ENCODE results near the gene STAM.

Gene STAM

DNA sequence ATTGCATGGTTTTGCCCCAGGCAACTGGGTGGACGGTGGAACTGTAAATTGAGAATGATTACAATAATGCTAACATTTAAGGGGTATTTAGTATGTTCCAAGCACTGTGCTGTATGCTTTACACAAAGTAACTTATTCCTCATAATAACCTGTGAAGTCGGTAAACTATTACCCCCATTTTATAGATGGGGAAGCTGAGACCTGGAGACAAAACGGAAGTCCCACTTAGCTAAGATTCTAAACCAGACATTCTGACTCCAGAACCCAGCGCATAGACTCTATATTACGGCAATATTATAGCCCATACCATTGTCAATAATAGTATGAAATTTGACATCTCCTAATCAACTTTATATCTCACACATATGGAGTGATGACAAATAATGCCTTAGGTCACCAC, 68.1 kb downstream of the STAM start:
- Histone ChIP-seq H3K4ac (ENCODE audit: low read depth, low read length) (no peak overlapping the region), H3K4me1 (ENCODE audit: control insufficient read depth in 1 of 2, insufficient read depth in 2 of 2, low read length in 2 of 2) (no peaks in the 10 kb centered on the region), H3K79me1 (ENCODE audit: low read length) (no peaks in the 10 kb centered on the region), H3K79me2 (ENCODE audit: control insufficient read depth, insufficient read depth, low read length, poor library complexity) (no peaks in the 10 kb centered on the region), H2AFZ (ENCODE audit: insufficient read depth, low read length, poor library complexity) (no peak overlapping the region), H3K9ac (ENCODE audit: low read length) (no peak overlapping the region), H4K12ac (ENCODE audit: low read depth, low read length) (no peak overlapping the region), H3K14ac (ENCODE audit: low read length) (no peak overlapping the region), H3K23ac (ENCODE audit: low read length) (no peak overlapping the region), H3K36me3 (ENCODE audit: control insufficient read depth in 1 of 2, insufficient read depth in 2 of 2, low read length in 2 of 2) (peaks cover 16 to 24% of the 10 kb centered on the region in 2 experiments), H3K9me3 (ENCODE audit: insufficient read depth, low read depth, low read length) (no peaks in the 10 kb centered on the region), H2BK120ac (ENCODE audit: insufficient read depth, low read length, poor library complexity) (no peak overlapping the region), H3K4me3 (ENCODE audit: low read depth, low read length) (no peak overlapping the region), H2BK5ac (ENCODE audit: low read depth, low read length, poor library complexity) (no peak overlapping the region), H3K27me3 (ENCODE audit: insufficient read depth, low read length) (no peaks in the 10 kb centered on the region), H3K27ac (ENCODE audit: low read depth, low read length) (no peak overlapping the region), H2AK5ac (ENCODE audit: low read length) (no peak overlapping the region), H3K18ac (ENCODE audit: low read length) (no peak overlapping the region), H2BK12ac (ENCODE audit: low read length) (no peak overlapping the region), H3K4me2 (ENCODE audit: low read length) (no peak overlapping the region), H4K91ac (ENCODE audit: low read depth, low read length) (no peak overlapping the region), H4K8ac (ENCODE audit: low read depth, low read length) (no peak overlapping the region)
- no CpG with 5 or more reads among the region's 5 CpGs for WGBS (ENCODE audit: extremely low coverage, insufficient coverage, insufficient read length)
- DNase-seq: no peak

DNA sequence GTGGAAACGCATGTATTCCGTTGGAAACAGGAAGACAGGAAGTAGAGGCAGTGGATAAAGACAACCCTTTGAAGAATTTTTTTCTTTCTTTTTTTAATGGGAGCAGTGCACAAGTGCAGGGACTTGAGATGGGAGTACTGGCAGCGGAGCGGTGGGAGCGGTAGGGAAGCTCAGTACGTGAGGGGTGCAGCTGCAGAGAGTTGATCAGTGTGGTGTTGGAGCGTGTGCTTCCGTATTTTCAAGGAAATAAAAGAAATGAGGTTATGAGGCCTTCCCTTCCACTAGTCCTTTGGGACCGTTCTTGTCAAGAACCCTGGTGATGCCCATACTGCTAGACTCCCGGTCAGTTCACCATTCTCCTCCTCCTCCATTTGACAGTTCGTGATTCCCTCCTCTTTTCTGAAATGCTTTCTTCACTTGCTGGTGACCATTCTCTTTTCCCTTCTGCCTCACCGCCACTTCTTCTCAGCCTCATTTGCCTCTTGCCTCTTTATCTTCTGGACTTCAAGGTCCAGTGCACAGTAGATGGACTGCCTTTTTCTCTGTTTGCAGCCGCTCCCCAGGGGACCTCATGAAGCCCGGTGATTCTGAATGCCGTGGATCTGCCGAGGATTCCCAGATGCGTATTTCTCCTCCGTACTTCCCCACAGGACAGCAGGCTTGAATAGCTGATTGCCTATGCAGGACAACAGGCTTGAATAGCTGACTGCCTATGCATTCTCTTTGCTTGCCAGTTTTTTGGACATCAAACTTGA, 68.9 kb downstream of the STAM start:
- H2BK5ac ChIP-seq (ENCODE audit: low read depth, low read length, poor library complexity): no peak overlapping the region
- peaks cover 16 to 25% of the 10 kb centered on the region in 2 experiments for H3K36me3 ChIP-seq (ENCODE audit: control insufficient read depth in 1 of 2, insufficient read depth in 2 of 2, low read length in 2 of 2)
- no peaks in the 10 kb centered on the region for H3K79me1 ChIP-seq (ENCODE audit: low read length)
- H3K9me3 ChIP-seq (ENCODE audit: insufficient read depth, low read depth, low read length): no peaks in the 10 kb centered on the region
- no peak overlapping the region for H4K12ac ChIP-seq (ENCODE audit: low read depth, low read length)
- no peaks in the 10 kb centered on the region for H3K27me3 ChIP-seq (ENCODE audit: insufficient read depth, low read length)
- H3K4ac ChIP-seq (ENCODE audit: low read depth, low read length): no peak overlapping the region
- WGBS (ENCODE audit: extremely low coverage, insufficient coverage, insufficient read length): no CpG with 5 or more reads among the region's 18 CpGs
- no peak overlapping the region for H3K18ac ChIP-seq (ENCODE audit: low read length)
- no peak for DNase-seq
- no peak overlapping the region for H3K14ac ChIP-seq (ENCODE audit: low read length)
- no peak overlapping the region for H3K23ac ChIP-seq (ENCODE audit: low read length)
- H3K79me2 ChIP-seq (ENCODE audit: control insufficient read depth, insufficient read depth, low read length, poor library complexity): no peaks in the 10 kb centered on the region
- no peak overlapping the region for H3K4me3 ChIP-seq (ENCODE audit: low read depth, low read length)
- no peak overlapping the region for H2BK120ac ChIP-seq (ENCODE audit: insufficient read depth, low read length, poor library complexity)
- H4K8ac ChIP-seq (ENCODE audit: low read depth, low read length): no peak overlapping the region
- H2AK5ac ChIP-seq (ENCODE audit: low read length): no peak overlapping the region
- no peak overlapping the region for H4K91ac ChIP-seq (ENCODE audit: low read depth, low read length)
- no peak overlapping the region for H2BK12ac ChIP-seq (ENCODE audit: low read length)
- no peak overlapping the region for H3K4me2 ChIP-seq (ENCODE audit: low read length)
- no peak overlapping the region for H2AFZ ChIP-seq (ENCODE audit: insufficient read depth, low read length, poor library complexity)
- no peak overlapping the region for H3K27ac ChIP-seq (ENCODE audit: low read depth, low read length)
- no peaks in the 10 kb centered on the region for H3K4me1 ChIP-seq (ENCODE audit: control insufficient read depth in 1 of 2, insufficient read depth in 2 of 2, low read length in 2 of 2)
- no peak overlapping the region for H3K9ac ChIP-seq (ENCODE audit: low read length)

DNA sequence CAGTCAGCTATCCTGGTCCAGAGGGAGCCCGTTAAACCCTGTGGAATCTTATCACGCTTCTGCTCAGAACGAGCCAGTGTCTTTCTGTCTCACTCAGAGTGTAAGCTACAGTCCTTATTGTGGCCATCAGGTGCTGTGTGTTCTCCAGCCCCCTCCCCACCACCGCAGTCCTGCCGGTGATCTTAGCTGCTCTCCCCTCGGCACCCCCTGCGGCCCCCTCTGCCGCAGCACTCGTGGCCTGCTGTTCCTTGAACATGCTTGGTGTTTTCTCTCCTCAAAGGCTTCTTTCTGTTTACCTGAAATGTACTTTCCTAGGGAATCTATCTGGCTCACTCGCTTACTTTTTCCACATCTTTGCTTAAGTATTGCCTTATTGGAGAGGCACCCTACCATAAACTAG, 69.8 kb downstream of the STAM start:
- no peak overlapping the region for H3K9ac ChIP-seq (ENCODE audit: low read length)
- H3K36me3 ChIP-seq (ENCODE audit: control insufficient read depth in 1 of 2, insufficient read depth in 2 of 2, low read length in 2 of 2): peaks cover 14 to 23% of the 10 kb centered on the region in 2 experiments
- no peak overlapping the region for H4K8ac ChIP-seq (ENCODE audit: low read depth, low read length)
- H3K18ac ChIP-seq (ENCODE audit: low read length): no peak overlapping the region
- no peak overlapping the region for H3K14ac ChIP-seq (ENCODE audit: low read length)
- no peak overlapping the region for H3K4me3 ChIP-seq (ENCODE audit: low read depth, low read length)
- no peaks in the 10 kb centered on the region for H3K9me3 ChIP-seq (ENCODE audit: insufficient read depth, low read depth, low read length)
- H3K79me1 ChIP-seq (ENCODE audit: low read length): no peaks in the 10 kb centered on the region
- H3K4me1 ChIP-seq (ENCODE audit: control insufficient read depth in 1 of 2, insufficient read depth in 2 of 2, low read length in 2 of 2): no peaks in the 10 kb centered on the region
- no peak overlapping the region for H3K27ac ChIP-seq (ENCODE audit: low read depth, low read length)
- no peak overlapping the region for H2AK5ac ChIP-seq (ENCODE audit: low read length)
- no peak overlapping the region for H4K91ac ChIP-seq (ENCODE audit: low read depth, low read length)
- no peak for DNase-seq
- H3K4ac ChIP-seq (ENCODE audit: low read depth, low read length): no peak overlapping the region
- H4K12ac ChIP-seq (ENCODE audit: low read depth, low read length): no peak overlapping the region
- H3K4me2 ChIP-seq (ENCODE audit: low read length): no peak overlapping the region
- WGBS (ENCODE audit: extremely low coverage, insufficient coverage, insufficient read length): no CpG with 5 or more reads among the region's 10 CpGs
- H3K79me2 ChIP-seq (ENCODE audit: control insufficient read depth, insufficient read depth, low read length, poor library complexity): no peaks in the 10 kb centered on the region
- no peak overlapping the region for H2BK120ac ChIP-seq (ENCODE audit: insufficient read depth, low read length, poor library complexity)
- H3K23ac ChIP-seq (ENCODE audit: low read length): no peak overlapping the region
- no peak overlapping the region for H2BK12ac ChIP-seq (ENCODE audit: low read length)
- H2BK5ac ChIP-seq (ENCODE audit: low read depth, low read length, poor library complexity): no peak overlapping the region
- no peak overlapping the region for H2AFZ ChIP-seq (ENCODE audit: insufficient read depth, low read length, poor library complexity)
- no peaks in the 10 kb centered on the region for H3K27me3 ChIP-seq (ENCODE audit: insufficient read depth, low read length)

DNA sequence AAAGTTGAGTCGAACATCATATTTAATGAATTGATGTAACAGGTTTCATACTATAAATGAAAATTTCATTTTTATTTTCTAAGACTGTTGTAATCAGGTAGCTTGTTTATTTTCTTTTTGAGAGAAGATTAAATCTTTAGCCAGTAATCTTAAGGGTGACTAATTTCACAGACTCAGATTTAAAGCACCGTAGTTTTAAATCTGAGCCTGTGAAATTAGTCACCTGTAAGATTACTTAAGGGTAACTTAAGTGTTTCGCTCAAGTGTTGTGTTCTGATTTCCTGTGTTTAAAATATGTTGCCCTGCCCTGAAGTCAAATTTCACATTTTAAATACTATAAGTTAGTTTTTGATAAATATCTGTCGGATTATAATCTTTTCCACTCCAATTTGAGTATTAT, 72.2 kb downstream of the STAM start:
- Histone ChIP-seq H3K14ac (ENCODE audit: low read length) (no peak overlapping the region), H3K18ac (ENCODE audit: low read length) (no peak overlapping the region), H2AK5ac (ENCODE audit: low read length) (no peak overlapping the region), H2BK120ac (ENCODE audit: insufficient read depth, low read length, poor library complexity) (no peak overlapping the region), H4K91ac (ENCODE audit: low read depth, low read length) (no peak overlapping the region), H3K36me3 (ENCODE audit: control insufficient read depth in 1 of 2, insufficient read depth in 2 of 2, low read length in 2 of 2) (peaks cover 12 to 19% of the 10 kb centered on the region in 2 experiments), H3K4me2 (ENCODE audit: low read length) (no peak overlapping the region), H4K12ac (ENCODE audit: low read depth, low read length) (no peak overlapping the region), H3K4me1 (ENCODE audit: control insufficient read depth in 1 of 2, insufficient read depth in 2 of 2, low read length in 2 of 2) (no peaks in the 10 kb centered on the region), H2BK5ac (ENCODE audit: low read depth, low read length, poor library complexity) (no peak overlapping the region), H4K8ac (ENCODE audit: low read depth, low read length) (no peak overlapping the region), H3K9ac (ENCODE audit: low read length) (no peak overlapping the region), H3K79me2 (ENCODE audit: control insufficient read depth, insufficient read depth, low read length, poor library complexity) (no peaks in the 10 kb centered on the region), H3K4ac (ENCODE audit: low read depth, low read length) (no peak overlapping the region), H3K79me1 (ENCODE audit: low read length) (no peaks in the 10 kb centered on the region), H3K27ac (ENCODE audit: low read depth, low read length) (no peak overlapping the region), H3K4me3 (ENCODE audit: low read depth, low read length) (no peak overlapping the region), H2BK12ac (ENCODE audit: low read length) (no peak overlapping the region), H3K23ac (ENCODE audit: low read length) (no peak overlapping the region), H2AFZ (ENCODE audit: insufficient read depth, low read length, poor library complexity) (no peak overlapping the region), H3K27me3 (ENCODE audit: insufficient read depth, low read length) (no peaks in the 10 kb centered on the region), H3K9me3 (ENCODE audit: insufficient read depth, low read depth, low read length) (no peaks in the 10 kb centered on the region)
- no CpG with 5 or more reads among the region's 4 CpGs for WGBS (ENCODE audit: extremely low coverage, insufficient coverage, insufficient read length)
- DNase-seq: no peak

All from trophoblast cell (in vitro differentiated cells and primary cell).